NCI-H1930 (cell line): ENCODE results near the gene UTP15.

Source experiments
- DNase-seq, 2 experiments: peaks; one replicate each; lab custom pipeline; 2025; lab: John Stamatoyannopoulos, UW

Gene UTP15

DNA sequence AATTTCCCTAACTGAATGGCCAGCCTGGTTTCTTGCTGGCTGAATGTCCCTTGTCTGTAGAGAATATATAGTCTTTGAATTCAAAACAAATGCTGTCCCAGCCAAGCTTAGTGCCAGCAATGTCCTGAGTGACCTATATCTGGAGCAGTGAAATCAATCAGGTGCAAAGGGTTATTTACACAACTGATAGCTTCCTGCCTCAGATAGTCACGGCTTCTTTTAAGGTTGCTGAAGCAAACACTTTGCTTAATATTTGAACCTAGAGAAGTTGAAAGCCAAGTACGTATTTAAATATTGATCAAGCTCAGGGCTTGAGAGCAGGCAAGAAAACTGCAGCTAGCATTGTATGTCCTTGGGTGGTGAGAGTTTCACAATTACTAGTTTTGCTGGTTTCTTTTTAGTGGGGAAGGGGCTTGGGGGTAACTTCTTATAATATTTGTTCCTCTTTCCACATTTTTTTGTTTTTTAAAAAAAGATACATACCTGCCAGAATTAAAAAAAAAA is 58.4 kb downstream of the UTP15 start:
- DNase-seq: no peak

DNA sequence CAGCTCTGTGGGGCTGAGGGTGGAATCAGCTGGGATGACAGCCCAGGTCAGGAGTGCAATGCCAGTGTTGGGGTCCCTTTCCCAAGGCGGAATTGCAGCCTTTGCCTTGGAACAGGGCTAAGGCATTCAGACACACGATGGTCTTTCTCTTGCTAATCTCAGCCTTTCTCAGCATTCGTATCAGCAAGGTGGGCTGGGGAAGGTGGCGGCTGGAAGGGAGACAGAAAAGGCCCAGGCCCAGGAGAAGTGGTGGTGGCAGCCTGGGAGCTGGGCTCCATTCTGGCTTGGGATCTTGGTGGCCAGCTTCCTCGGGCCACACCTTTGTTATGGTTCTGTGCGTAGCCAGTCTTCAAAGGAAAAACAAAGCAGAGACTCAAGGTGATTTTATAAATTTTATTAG is 59.3 kb downstream of the UTP15 start:
- DNase-seq: no peak

DNA sequence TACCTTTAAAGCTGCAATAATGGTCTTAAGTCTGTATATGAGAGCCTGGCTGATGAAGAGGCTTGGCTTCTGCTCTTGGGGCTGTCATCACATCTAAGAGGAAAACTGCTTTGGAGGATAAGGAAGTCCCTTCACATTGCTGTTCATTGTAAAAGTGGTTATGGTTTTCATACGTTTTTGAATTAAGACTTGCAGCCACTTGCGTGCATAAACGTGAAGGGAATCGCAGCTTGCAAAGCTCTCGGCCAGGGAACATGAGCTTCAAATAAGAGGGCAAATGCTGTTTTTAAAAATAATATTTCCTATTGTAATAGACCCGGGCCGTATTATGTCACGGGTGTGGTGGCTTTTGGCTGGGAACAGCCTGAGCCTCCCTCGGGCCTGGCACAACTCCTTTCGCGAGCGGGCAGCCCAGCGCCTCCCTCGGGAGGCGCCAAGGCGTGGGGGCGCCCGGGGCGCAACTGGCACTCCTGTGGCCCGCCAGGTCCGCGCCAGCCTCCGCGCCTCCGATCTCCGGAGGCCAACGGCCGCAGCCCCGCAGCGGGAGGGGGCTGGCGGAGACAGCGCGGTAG is 59.9 kb downstream of the UTP15 start:
- no peak for DNase-seq

DNA sequence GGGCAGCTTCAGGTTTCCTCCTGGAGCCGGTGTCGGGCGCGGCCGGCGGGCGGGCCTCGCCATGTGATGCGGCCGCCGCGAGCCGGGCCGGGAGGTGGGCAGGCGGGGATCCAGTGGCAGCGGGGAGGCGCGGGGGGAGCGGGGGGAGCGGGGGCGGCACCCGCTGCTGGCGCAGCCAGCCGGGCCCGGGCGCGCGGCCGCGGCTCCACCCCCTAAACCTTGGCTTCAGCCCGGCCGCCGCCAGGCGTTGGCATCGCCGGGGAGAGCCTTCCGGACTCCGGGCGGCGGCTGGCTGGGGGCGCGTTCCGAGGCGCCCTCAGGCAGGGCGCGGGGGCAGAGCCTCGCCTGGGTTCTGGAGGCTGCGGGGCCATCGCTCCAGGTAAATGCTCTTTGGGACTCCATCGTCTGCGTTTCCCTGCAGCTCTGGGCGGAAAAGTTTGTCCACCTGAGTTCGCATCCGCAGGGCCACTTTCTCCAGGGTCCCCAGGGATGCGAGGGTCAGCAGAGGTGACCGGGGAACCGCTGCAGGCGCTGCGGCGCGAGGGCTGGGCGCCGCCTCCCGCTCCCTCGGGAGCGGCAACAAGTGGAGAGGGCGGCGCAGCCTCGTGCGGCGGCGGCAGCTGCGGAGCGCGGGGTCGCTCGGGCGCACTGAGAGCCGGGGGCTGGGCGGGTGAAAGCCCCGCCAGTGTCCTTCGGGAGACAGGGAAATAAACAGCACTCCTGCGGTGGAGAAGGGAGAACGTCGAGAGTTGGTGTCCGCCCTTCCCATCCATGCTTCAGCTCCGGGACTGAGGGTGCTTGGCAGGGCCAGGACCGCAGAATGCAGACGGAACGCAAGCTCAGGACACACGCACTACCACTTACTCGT is 60.6 kb downstream of the UTP15 start, which contains the start of gene ARHGEF28:
ARHGEF28 (plus strand) TSS at position 253 of the 868 bp plus-strand sequence. CDS start 58,656 bp downstream, outside the sequence.
- DNase-seq: peak; percentile 41 to 70

DNA sequence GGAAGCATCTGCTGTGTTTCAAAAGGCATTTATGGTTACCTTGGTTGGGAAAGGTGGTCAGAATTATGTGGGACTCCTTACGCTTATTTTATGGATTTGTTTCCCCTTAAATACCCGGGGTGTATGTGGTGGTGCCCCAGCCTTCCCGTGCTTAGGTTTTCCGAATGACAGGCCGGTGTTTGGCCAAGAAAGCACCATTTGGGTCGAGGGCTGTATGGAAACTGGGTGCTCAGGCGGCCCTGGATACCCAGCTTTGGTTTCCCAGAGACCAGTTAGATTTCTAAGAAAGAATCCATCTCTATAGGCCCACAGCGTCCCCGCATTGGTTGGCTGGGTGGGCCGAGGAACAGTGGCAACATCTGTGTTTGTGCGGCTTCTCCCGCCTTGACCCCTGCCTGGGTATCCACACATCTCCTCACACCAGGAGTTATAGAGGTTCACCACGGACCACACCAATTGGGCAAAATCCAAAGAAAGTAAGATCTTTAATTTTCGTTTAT is 61.3 kb downstream of the UTP15 start:
- no peak for DNase-seq

DNA sequence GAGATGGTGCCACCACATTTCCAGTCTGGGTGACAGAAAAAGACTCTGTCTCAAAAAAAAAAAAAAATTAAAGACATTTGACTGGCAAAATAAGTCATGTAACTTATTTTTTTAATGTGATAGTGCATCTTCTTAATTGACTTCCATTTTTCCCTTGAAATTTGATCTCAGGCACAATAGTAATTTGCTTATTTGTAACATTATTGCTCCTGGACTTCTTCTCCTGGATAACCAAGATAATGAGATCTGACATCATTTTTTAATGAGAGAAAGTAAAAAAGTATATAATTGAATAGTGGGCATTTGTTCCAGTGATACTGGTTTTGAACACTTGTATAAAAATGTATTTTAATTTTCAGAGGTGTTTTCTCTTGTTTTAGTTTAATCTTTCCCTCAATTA is 63.9 kb downstream of the UTP15 start:
- DNase-seq: no peak

DNA sequence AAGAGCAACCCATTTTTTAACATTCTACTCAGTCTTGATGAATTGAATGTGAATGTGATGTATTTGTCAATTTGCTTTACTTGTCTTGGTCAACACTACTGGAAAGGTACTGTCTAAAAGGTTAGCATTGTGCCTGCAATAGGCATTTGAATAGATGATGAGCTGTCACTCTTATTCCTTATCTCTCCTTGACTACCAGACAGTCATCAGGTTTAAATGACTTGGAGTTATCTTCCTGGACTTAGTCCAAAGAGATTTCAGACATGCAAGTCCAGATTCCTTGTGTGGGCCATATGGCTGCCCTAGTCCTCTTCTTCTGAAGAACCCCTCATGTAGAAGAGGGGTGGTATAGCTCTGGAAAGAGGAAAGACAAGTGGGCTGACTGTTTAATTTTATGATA is 65.2 kb downstream of the UTP15 start:
- DNase-seq: no peak

DNA sequence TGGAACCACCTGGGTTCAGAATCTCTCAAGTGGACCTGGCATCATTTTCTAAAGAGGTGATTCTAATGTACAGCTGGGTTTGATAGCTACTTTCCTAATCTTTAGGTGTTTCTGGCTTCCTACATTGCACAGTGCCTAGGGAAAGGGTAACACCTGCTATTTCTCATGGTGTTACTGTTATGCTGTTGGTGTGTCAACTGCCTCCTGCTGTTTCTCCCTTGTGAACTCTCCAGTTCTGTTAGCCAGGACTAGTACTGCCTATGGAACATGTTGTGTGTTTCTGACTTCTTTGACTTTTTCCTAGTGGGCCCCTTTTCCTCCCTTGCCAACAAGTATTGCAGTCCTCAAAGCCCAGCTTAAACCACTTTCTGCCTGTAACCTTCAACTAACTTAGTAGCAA is 66.0 kb downstream of the UTP15 start:
- DNase-seq: no peak
